ENCODE measurements around the gene FOXR2. TPM values are rescaled to one million over a fixed set of nuclear protein-coding genes. Genes with fewer than 3 reads are reported as not detected.

The FOXR2 gene
- total and polyA plus RNA-seq, 2 donors = not detected

Small RNA genes lying within 50 kb of the gene (small RNA-seq; reads per million reads assigned to genes)
- gene RF00019 = not detected

Other genes with a start within 250 kb of the FOXR2 start
- gene MAGEH1, start 171.3 kb upstream of the FOXR2 start, total RNA-seq = 72.5 TPM
- gene MAGEH1, start 171.3 kb upstream of the FOXR2 start, polyA plus RNA-seq = 33.1 TPM
- 6.6 TPM for gene USP51, start 133.6 kb upstream of the FOXR2 start, total RNA-seq
- 1.7 TPM for gene USP51, start 133.6 kb upstream of the FOXR2 start, polyA plus RNA-seq
- gene RRAGB, start 94.3 kb downstream of the FOXR2 start, total RNA-seq = 34.1 TPM
- 26.2 TPM for gene RRAGB, start 94.3 kb downstream of the FOXR2 start, polyA plus RNA-seq